OCI-LY3 (cell line): ENCODE results near the gene PLEKHG3.

Source experiments
- EZH2phosphoT487 ChIP-seq: fragments of 200-600 bp; shearing (Covaris generic); IDR thresholded peaks from 2 replicates; pipeline ENCODE4 v1.6.1; 2018; ENCODE audit warnings: antibody characterized with exemption, mixed run types, low read depth
- TF ChIP-seq, protein P1 (sequence below): fragments of 200-600, 300-600 bp; sonication (generic); IDR thresholded peaks from 2 replicates; pipeline ENCODE4 v1.5.1; 2014; ENCODE audit warnings: antibody characterized with exemption, low read length, low read depth

DNA sequence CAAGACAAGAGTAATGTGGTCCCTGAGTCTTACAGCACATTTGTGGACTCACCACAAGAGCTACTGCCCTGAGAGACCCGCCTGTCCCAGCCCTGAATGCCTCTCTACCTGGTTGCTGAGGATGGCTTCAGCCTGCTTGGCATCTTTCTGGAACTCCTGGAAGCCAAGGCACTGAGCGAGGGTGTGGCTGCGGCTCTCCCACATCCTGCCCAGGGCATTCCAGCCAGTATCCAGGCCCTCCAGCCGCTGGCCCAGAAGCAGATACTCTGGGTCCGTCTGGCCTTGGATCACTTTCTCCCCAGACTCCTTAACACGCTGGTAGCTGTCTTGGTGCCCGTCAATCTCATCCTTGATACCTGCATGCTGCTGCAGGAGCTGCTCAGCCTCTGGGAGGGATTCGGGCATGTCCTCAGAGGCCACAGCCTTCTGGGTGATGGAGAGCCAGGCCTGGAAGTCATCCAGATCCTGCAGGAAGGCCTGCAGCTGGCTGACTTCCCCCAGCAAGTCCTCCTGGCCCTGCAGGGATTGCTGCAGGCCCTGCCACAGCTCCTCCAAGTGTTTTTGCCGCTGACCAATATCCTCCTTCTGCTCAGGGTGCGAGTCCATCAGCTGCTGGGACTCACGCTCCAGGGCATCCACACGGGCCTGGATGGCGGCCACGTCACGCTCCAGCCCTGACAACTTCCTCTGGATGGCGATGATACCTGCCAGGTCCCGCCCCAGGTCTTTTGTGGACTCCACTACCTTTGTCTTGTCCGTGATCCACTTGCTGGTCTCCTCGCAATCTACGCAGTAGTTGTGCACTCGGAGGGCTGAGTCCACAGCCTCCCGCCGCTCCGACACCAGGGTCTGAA lies 82.3 kb downstream of the PLEKHG3 start:
- TF ChIP-seq, protein P1, sequence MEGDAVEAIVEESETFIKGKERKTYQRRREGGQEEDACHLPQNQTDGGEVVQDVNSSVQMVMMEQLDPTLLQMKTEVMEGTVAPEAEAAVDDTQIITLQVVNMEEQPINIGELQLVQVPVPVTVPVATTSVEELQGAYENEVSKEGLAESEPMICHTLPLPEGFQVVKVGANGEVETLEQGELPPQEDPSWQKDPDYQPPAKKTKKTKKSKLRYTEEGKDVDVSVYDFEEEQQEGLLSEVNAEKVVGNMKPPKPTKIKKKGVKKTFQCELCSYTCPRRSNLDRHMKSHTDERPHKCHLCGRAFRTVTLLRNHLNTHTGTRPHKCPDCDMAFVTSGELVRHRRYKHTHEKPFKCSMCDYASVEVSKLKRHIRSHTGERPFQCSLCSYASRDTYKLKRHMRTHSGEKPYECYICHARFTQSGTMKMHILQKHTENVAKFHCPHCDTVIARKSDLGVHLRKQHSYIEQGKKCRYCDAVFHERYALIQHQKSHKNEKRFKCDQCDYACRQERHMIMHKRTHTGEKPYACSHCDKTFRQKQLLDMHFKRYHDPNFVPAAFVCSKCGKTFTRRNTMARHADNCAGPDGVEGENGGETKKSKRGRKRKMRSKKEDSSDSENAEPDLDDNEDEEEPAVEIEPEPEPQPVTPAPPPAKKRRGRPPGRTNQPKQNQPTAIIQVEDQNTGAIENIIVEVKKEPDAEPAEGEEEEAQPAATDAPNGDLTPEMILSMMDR: no peak
- TF ChIP-seq EZH2phosphoT487: no peak
